ENCODE measurements around the gene OXA1L. TPM values are rescaled to one million over a fixed set of nuclear protein-coding genes. Genes with fewer than 3 reads are reported as not detected.

Gene OXA1L
- total and polyA plus RNA-seq, 2 experiments from 2014 or later, result 61.7 to 91.7 TPM

DNA sequence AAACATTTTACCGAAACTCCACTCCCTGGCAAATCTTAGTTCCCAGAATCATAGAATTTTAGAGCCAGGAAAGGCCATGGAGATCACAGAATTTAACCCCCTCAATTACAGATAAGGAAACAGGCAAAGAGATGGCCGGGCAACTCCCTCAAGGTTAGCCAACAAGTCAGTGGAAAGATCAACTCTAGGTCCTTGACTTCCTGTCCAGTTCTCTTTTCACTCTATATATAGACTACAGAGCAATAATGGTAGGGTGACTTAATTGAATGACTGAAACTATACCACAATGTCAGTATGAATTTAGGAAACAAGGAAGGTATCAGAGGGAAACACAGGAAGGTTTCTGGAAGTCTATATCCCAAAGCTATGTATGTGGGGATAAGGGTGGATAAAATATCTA lies 11.6 kb downstream of the OXA1L start:
- no peaks in the 10 kb centered on the region for H3K27me3 ChIP-seq (ENCODE audit: insufficient read depth)
- H3K27ac Mint-ChIP-seq, result no peak overlapping the region
- no peak overlapping the region for H3K4me2 ChIP-seq
- H3K36me3 Mint-ChIP-seq (ENCODE audit: low read depth), result peaks cover 21% of the 10 kb centered on the region
- H3K4me1 ChIP-seq (ENCODE audit: insufficient read depth), result no peaks in the 10 kb centered on the region
- DNase-seq (ENCODE audit: low spot score) (no peak), ATAC-seq (no peak)
- no peak overlapping the region for H3K4me3 ChIP-seq
- no peaks in the 10 kb centered on the region for H3K9me2 ChIP-seq (ENCODE audit: insufficient read depth)
- H2AFZ ChIP-seq, result no peak overlapping the region
- H3K27me3 Mint-ChIP-seq (ENCODE audit: insufficient read depth, low read depth, poor library complexity), result peaks cover 3% of the 10 kb centered on the region
- H4K20me1 ChIP-seq (replicated peaks; ENCODE audit: insufficient read depth), result no peaks in the 10 kb centered on the region
- H3K79me2 ChIP-seq (replicated peaks; ENCODE audit: insufficient read depth), result no peaks in the 10 kb centered on the region
- H3K9me3 Mint-ChIP-seq, result no peaks in the 10 kb centered on the region
- no peaks in the 10 kb centered on the region for H3F3A ChIP-seq (replicated peaks; ENCODE audit: low read depth)
- TF ChIP-seq ZNF331 (CRISPR knock-in tag; IDR thresholded peaks at IDR 0.05; ENCODE audit: low read depth) (no peak), CREB1 (CRISPR knock-in tag; IDR thresholded peaks at IDR 0.05; ENCODE audit: low read depth) (no peak), ZNF114 (CRISPR knock-in tag; IDR thresholded peaks at IDR 0.05) (no peak), EZH2 (IDR thresholded peaks at IDR 0.05; ENCODE audit: low read depth, unreplicated experiment) (no peak), POLR2AphosphoS5 (IDR thresholded peaks at IDR 0.05; ENCODE audit: low read depth) (no peak), NANOG (IDR thresholded peaks at IDR 0.05; ENCODE audit: borderline replicate concordance) (no peak), STAT1 (IDR thresholded peaks at IDR 0.05; ENCODE audit: unreplicated experiment) (no peak)
- TF ChIP-seq, protein P1, sequence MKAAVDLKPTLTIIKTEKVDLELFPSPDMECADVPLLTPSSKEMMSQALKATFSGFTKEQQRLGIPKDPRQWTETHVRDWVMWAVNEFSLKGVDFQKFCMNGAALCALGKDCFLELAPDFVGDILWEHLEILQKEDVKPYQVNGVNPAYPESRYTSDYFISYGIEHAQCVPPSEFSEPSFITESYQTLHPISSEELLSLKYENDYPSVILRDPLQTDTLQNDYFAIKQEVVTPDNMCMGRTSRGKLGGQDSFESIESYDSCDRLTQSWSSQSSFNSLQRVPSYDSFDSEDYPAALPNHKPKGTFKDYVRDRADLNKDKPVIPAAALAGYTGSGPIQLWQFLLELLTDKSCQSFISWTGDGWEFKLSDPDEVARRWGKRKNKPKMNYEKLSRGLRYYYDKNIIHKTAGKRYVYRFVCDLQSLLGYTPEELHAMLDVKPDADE (IDR thresholded peaks at IDR 0.05), result no peak
- TF ChIP-seq, protein P2, sequence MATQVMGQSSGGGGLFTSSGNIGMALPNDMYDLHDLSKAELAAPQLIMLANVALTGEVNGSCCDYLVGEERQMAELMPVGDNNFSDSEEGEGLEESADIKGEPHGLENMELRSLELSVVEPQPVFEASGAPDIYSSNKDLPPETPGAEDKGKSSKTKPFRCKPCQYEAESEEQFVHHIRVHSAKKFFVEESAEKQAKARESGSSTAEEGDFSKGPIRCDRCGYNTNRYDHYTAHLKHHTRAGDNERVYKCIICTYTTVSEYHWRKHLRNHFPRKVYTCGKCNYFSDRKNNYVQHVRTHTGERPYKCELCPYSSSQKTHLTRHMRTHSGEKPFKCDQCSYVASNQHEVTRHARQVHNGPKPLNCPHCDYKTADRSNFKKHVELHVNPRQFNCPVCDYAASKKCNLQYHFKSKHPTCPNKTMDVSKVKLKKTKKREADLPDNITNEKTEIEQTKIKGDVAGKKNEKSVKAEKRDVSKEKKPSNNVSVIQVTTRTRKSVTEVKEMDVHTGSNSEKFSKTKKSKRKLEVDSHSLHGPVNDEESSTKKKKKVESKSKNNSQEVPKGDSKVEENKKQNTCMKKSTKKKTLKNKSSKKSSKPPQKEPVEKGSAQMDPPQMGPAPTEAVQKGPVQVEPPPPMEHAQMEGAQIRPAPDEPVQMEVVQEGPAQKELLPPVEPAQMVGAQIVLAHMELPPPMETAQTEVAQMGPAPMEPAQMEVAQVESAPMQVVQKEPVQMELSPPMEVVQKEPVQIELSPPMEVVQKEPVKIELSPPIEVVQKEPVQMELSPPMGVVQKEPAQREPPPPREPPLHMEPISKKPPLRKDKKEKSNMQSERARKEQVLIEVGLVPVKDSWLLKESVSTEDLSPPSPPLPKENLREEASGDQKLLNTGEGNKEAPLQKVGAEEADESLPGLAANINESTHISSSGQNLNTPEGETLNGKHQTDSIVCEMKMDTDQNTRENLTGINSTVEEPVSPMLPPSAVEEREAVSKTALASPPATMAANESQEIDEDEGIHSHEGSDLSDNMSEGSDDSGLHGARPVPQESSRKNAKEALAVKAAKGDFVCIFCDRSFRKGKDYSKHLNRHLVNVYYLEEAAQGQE (IDR thresholded peaks at IDR 0.05; ENCODE audit: unreplicated experiment), result no peak
- TF ChIP-seq, protein P3, sequence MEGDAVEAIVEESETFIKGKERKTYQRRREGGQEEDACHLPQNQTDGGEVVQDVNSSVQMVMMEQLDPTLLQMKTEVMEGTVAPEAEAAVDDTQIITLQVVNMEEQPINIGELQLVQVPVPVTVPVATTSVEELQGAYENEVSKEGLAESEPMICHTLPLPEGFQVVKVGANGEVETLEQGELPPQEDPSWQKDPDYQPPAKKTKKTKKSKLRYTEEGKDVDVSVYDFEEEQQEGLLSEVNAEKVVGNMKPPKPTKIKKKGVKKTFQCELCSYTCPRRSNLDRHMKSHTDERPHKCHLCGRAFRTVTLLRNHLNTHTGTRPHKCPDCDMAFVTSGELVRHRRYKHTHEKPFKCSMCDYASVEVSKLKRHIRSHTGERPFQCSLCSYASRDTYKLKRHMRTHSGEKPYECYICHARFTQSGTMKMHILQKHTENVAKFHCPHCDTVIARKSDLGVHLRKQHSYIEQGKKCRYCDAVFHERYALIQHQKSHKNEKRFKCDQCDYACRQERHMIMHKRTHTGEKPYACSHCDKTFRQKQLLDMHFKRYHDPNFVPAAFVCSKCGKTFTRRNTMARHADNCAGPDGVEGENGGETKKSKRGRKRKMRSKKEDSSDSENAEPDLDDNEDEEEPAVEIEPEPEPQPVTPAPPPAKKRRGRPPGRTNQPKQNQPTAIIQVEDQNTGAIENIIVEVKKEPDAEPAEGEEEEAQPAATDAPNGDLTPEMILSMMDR (conservative IDR thresholded peaks at IDR 0.05; ENCODE audit: low read depth in 2 of 2), result no peak
- peaks cover 11% of the 10 kb centered on the region for H3K4me1 Mint-ChIP-seq
- no peak overlapping the region for H3K4me3 Mint-ChIP-seq
- H3K27ac ChIP-seq (ENCODE audit: low read depth), result no peak overlapping the region
- no peaks in the 10 kb centered on the region for H3K36me3 ChIP-seq (ENCODE audit: insufficient read depth)
